Heart left ventricle (tissue), 16 donors: Measurements from ENCODE around the gene TNS3. TPM values are rescaled to one million over a fixed set of nuclear protein-coding genes. Genes with fewer than 3 reads are reported as not detected.

Experiments used
- ATAC-seq, 4 donors: fragments of 200-7000 bp; cut with Tn5 transposase; one replicate each; pipeline ENCODE4 v1.9.1; 2020 to 2022; ENCODE audit warnings: moderate library complexity in 4 of 4, mild to moderate bottlenecking in 3 of 4, moderate number of reproducible peaks in 1 of 4
- DNase-seq, 5 donors: peaks; one replicate each; pipeline ENCODE4 v3.0.0-alpha.2; 2020
- H3K27ac ChIP-seq, 12 donors: fragments of 200-600 bp; sonication (generic) in 4 of 12; one replicate each; pipeline versions ENCODE4 v1.5.0 to v1.8.0; 2016 to 2022; ENCODE audit warnings: mild to moderate bottlenecking in 2 of 12
- H3K27me3 ChIP-seq, 9 donors: fragments of 200-600 bp; sonication (generic) in 2 of 9; one replicate each; pipeline versions ENCODE4 v1.5.1 to v1.8.0; 2016 to 2022; ENCODE audit warnings: mild to moderate bottlenecking in 3 of 9
- H3K36me3 ChIP-seq, 9 donors: fragments of 200-600 bp; sonication (generic) in 2 of 9; one replicate each; pipeline versions ENCODE4 v1.5.0 to v1.8.0; 2018 to 2022; ENCODE audit warnings: mild to moderate bottlenecking in 2 of 9
- H3K4me1 ChIP-seq, 12 donors: fragments of 200-600 bp; sonication (generic) in 4 of 12; one replicate each; pipeline versions ENCODE4 v1.5.0 to v1.8.0; 2016 to 2022; ENCODE audit warnings: mild to moderate bottlenecking in 3 of 12
- H3K4me3 ChIP-seq, 12 donors: fragments of 200-600 bp; sonication (generic) in 4 of 12; one replicate each; pipeline versions ENCODE4 v1.5.0 to v1.8.0; 2017 to 2022; ENCODE audit warnings: mild to moderate bottlenecking in 9 of 12, moderate library complexity in 4 of 12
- H3K9me3 ChIP-seq, 12 donors: fragments of 200-600 bp; sonication (generic) in 4 of 12; one replicate each; pipeline versions ENCODE4 v1.5.0 to v1.8.0; 2016 to 2022; ENCODE audit warnings: mild to moderate bottlenecking in 1 of 12
- POLR2A ChIP-seq, 2 donors: fragments of 450-650 bp; IDR thresholded peaks; one replicate each; pipeline ENCODE4 v1.6.1; 2017; ENCODE audit warnings: antibody characterized with exemption in 2 of 2, mild to moderate bottlenecking in 2 of 2, moderate library complexity in 2 of 2
- whole genome bisulfite sequencing, 4 donors: extraction: QIAGEN DNeasy Blood & Tissue Kit in 2 of 4; methylation state at CpG; one replicate each; pipeline versions ENCODE4 v1.1.5 to v1.1.7; 2013 to 2018; 5-methylcytosine and 5-hydroxymethylcytosine counted together
- intact Hi-C, 10 donors: fragments of 100-400 bp; cut with DNase I; formaldehyde crosslinking; loops; one replicate each; pipeline versions ENCODE4 v1.11.1 to v1.14.2; 2022
- polyA plus RNA-seq, 2 donors: library from polyadenylated mRNA; stranded (reverse); fragments of 200-250 nt; gene quantifications; one replicate each; pipeline ENCODE4 v1.2.3, GENCODE V29; 2013
- total RNA-seq, 9 donors: library from RNA; depleted of rRNA in 2 of 9; stranded (reverse); fragments of >200 nt in 2 of 9; fragmentation: NEBNext Ultra II Directional in 3 of 9; extraction: Animal tissue kit (Norgen Biotek cat#: 25700) in 3 of 9; gene quantifications; one replicate each; pipeline versions ENCODE4 v1.1.0 to v1.2.4, GENCODE V29; 2016 to 2023
- TF ChIP-seq, protein P1 (sequence below), 12 donors: fragments of 200-600 bp; sonication (generic) in 4 of 12; IDR thresholded peaks; one replicate each; pipeline versions ENCODE4 v1.5.0 to v1.8.0; 2018 to 2022; ENCODE audit warnings: antibody characterized with exemption in 12 of 12, mild to moderate bottlenecking in 5 of 12
- donor health status: ischemic (EF 13 %, LVEDD 7.1; RV severe dilation, severe dysfunction).
- donor health status: healthy with polysubstance abuse.
- donor health status: DM: no; HTN: yes; CAD: no.
- donor health status: DM: no; HTN: no; CAD: no.
- donor health status: ischemic (EF 25% LVEDD 6.9; RV normal size, moderate dysfunction).
- donor health status: ischemic (EF 25% LVEDD 5.7; RV mildly dilated, moderate dysfunction).
- donor health status: healthy.
- donor health status: DM: yes; HTN: yes; CAD: no.
- donor health status: ischemic (EF 35%, LVEDD 5.7; RV mildly dilated, moderate dysfunction).
- donor health status: nonischemic (EF 11% LVEDD 7.7; RV severe dilation, severe dysfunction).
- donor health status: DM: yes; HTN: yes; CAD: no.
- donor health status: PGD.
- donor health status: ischemic (EF 29% LVEDD 5.4; RV normal size, mild dysfunction).
- donor health status: nonischemic (EF 23%, LVEDD 6.1; RV moderate dilation, normal function).

TNS3 gene
- total and polyA plus RNA-seq, 11 donors = 10.1 to 116 (median 32.7) TPM

DNA sequence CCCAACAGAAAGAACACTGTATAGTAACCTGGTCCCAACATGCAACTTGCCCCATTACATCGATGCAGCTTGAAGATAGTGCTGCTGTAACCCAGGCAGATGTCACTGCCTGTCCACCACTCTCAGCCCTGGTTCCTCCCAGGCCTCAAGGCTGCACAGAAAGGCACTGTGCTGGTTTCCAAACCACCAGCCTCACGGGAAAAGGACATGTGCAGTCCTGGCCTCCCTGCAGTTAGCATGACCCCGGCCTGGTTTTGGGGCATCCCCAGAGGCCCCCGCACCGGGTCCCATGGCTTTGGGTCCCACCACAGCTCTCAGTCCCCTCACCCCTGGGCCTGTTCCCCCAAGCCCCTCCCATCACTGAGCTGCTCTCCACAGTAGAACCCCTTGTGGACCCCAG, 214.5 kb downstream of the TNS3 start:
- intact Hi-C loops = no loop called here
- WGBS, 4 donors = 77 to 100% (median 84%) methylated on average over 3 to 5 of the region's 5 CpGs
- Histone ChIP-seq H3K9me3 (no peaks in the 10 kb centered on the region), H3K27ac (no peak overlapping the region), H3K27me3 (no peaks in the 10 kb centered on the region), H3K4me3 (no peak overlapping the region), H3K36me3 (peaks cover 0 to 56% (median 13%) of the 10 kb centered on the region in 9 donors), H3K4me1 (peaks cover 0 to 23% (median 15%) of the 10 kb centered on the region in 12 donors)
- DNase-seq (no peak), ATAC-seq (no peak)
- no peak for TF ChIP-seq POLR2A (IDR thresholded peaks at IDR 0.05)
- TF ChIP-seq, protein P1, sequence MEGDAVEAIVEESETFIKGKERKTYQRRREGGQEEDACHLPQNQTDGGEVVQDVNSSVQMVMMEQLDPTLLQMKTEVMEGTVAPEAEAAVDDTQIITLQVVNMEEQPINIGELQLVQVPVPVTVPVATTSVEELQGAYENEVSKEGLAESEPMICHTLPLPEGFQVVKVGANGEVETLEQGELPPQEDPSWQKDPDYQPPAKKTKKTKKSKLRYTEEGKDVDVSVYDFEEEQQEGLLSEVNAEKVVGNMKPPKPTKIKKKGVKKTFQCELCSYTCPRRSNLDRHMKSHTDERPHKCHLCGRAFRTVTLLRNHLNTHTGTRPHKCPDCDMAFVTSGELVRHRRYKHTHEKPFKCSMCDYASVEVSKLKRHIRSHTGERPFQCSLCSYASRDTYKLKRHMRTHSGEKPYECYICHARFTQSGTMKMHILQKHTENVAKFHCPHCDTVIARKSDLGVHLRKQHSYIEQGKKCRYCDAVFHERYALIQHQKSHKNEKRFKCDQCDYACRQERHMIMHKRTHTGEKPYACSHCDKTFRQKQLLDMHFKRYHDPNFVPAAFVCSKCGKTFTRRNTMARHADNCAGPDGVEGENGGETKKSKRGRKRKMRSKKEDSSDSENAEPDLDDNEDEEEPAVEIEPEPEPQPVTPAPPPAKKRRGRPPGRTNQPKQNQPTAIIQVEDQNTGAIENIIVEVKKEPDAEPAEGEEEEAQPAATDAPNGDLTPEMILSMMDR (IDR thresholded peaks at IDR 0.05) = no peak

DNA sequence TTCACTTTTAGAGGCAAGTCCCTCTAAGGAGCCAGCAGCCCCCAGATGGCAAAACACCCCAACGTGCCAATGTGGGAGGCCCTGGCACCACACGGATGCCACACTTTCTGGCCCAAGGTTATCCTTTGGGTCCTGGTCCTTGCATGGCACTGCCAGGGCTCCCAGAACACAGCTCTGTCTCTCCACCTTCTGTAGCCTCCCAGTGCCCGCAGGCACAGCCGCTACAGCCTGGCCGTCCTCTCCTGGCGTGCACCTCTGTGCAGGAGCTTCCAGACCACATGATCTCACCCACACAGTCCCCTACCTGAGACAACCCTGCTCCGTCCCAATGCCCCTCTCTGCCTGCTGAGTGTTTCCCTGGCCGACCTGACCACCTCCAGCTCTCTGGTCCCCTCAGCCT, 215.0 kb downstream of the TNS3 start:
- TF ChIP-seq POLR2A (IDR thresholded peaks at IDR 0.05) = no peak
- TF ChIP-seq, protein P1 (IDR thresholded peaks at IDR 0.05) = no peak
- no peak overlapping the region for H3K27ac ChIP-seq
- DNase-seq (no peak), ATAC-seq (no peak)
- peaks cover 0 to 56% (median 13%) of the 10 kb centered on the region in 9 donors for H3K36me3 ChIP-seq
- H3K4me1 ChIP-seq = peaks cover 0 to 23% (median 14%) of the 10 kb centered on the region in 12 donors
- no peaks in the 10 kb centered on the region for H3K9me3 ChIP-seq
- 97 to 100% (median 97%) methylated on average over 8 of the region's 8 CpGs for WGBS, 4 donors
- intact Hi-C loops = no loop called here
- H3K4me3 ChIP-seq = no peak overlapping the region
- no peaks in the 10 kb centered on the region for H3K27me3 ChIP-seq

DNA sequence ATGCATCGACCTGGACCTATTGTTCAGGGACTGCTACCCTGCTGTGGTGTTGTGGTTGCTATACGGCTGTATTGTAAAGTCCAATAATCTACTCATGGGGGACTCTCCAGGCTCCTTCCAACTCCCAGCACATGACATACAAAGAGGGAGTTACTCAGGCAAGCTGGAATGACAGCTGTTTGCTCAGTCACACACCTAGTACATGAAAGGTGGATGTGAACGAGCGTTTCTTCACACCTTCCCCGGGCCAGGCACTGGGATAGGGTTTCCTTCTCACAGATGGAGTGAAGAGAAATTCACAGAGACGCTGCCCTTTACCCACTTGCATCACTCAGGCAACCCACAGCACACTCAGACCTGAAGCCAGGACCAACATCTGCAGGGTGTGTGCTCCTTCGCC, 215.7 kb downstream of the TNS3 start:
- ATAC-seq (no peak), DNase-seq (no peak)
- no peak overlapping the region for H3K27ac ChIP-seq
- 91 to 98% (median 94%) methylated on average over 7 of the region's 7 CpGs for WGBS, 4 donors
- peaks cover 0 to 56% (median 13%) of the 10 kb centered on the region in 9 donors for H3K36me3 ChIP-seq
- intact Hi-C loops = no loop called here
- no peak for TF ChIP-seq POLR2A (IDR thresholded peaks at IDR 0.05)
- TF ChIP-seq, protein P1 (IDR thresholded peaks at IDR 0.05) = no peak
- peaks cover 0 to 23% (median 11%) of the 10 kb centered on the region in 12 donors for H3K4me1 ChIP-seq
- H3K27me3 ChIP-seq = no peaks in the 10 kb centered on the region
- H3K4me3 ChIP-seq = no peak overlapping the region
- no peaks in the 10 kb centered on the region for H3K9me3 ChIP-seq

DNA sequence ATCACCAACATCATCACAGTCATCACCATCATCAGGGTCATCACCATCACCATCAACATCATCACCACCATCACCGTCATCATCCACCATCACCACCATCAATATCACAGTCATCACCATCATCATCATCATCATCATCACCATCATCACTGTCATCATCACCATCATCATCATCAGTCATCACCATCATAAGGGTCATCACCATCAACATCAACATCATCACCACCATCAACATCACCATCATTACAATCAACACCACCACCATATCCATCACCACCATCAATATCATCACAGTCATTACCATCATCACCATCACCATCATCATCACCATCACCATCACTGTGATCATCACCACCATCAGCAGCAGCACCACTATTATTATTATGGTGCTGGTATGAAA, 218.9 kb downstream of the TNS3 start:
- Histone ChIP-seq H3K27me3 (no peaks in the 10 kb centered on the region), H3K27ac (no peak overlapping the region), H3K36me3 (peaks cover 0 to 42% (median 0%) of the 10 kb centered on the region in 9 donors), H3K9me3 (no peaks in the 10 kb centered on the region), H3K4me1 (peaks cover 0 to 27% (median 14%) of the 10 kb centered on the region in 12 donors), H3K4me3 (no peak overlapping the region)
- ATAC-seq (no peak), DNase-seq (no peak)
- WGBS, 4 donors = 50 to 71% (median 65%) methylated on average over 1 of the region's 1 CpG
- no peak for TF ChIP-seq POLR2A (IDR thresholded peaks at IDR 0.05)
- TF ChIP-seq, protein P1 (IDR thresholded peaks at IDR 0.05) = no peak
- intact Hi-C loops = no loop called here
